Activated gamma-delta T cell treated with Interleukin-2 at 50 U/mL for 16 hours (primary cell): ENCODE data around the gene OR51S1.
"Not testable (repeated sequence)": the region's sequence is repeated elsewhere in the genome, so short reads cannot be mapped to it uniquely, and the experiment has no call there.

Source experiments
- DNase-seq: peaks from one replicate; pipeline ENCODE4 v3.0.0-alpha.2; 2020

OR51S1 gene

DNA sequence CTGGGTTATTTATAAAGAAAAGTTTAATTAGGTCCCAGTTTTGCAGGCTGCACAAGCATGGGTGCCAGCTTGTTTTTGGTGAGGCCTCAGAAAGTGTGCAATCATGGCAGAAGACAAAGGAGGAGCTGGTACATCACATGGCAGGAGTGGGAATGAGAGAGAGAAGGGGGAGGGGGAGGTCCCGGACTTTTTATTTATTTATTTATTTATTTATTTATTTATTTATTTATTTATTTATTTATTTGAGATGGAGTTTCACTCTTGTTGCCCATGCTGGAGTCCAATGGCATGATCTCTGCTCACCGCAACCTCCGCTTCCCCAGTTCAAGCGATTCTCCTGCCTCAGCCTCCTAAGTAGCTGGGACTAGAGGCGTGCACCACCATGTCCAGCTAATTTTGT lies 47.7 kb downstream of the OR51S1 start:
- not testable (repeated sequence) for DNase-seq

GRCh38 chr11:4798427-4799183 lies 50.4 kb downstream of the OR51S1 start:
- DNase-seq, result no peak
